SK-N-SH treated with all-trans-retinoic acid at 6 μM for 48 hours (cell line): ENCODE measurements around the gene GNG13.

Source experiments
- ATAC-seq: fragments of 200-7000 bp; cut with Tn5 transposase; 3 replicates; pipeline ENCODE4 v1.9.1; 2020; ENCODE audit warnings: mild to moderate bottlenecking, moderate library complexity
- ARNTL ChIP-seq: fragments of 450-650 bp; formaldehyde crosslinking; IDR thresholded peaks from 2 replicates; pipeline ENCODE4 v1.5.0; 2020; ENCODE audit warnings: low read depth, mild to moderate bottlenecking, moderate library complexity, borderline replicate concordance
- CREB5 ChIP-seq: fragments of 250-450 bp; sonication (Bioruptor Pico); IDR thresholded peaks from 2 replicates; pipeline ENCODE4 v1.5.1; 2020; ENCODE audit warnings: low read depth, mild to moderate bottlenecking, moderate library complexity
- CSDC2 ChIP-seq: fragments of 250-450 bp; sonication (Bioruptor Pico); IDR thresholded peaks from 2 replicates; pipeline ENCODE4 v1.5.0; 2020; ENCODE audit warnings: mild to moderate bottlenecking, moderate library complexity
- CSRNP3 ChIP-seq: fragments of 250-450 bp; sonication (Bioruptor Pico); IDR thresholded peaks from 2 replicates; pipeline ENCODE4 v1.5.1; 2021; ENCODE audit warnings: mild to moderate bottlenecking, moderate library complexity
- ESRRG ChIP-seq: fragments of 250-450 bp; sonication (Bioruptor Pico); IDR thresholded peaks from 2 replicates; pipeline ENCODE4 v1.6.1; 2021; ENCODE audit warnings: mild to moderate bottlenecking
- GLIS3 ChIP-seq: fragments of 250-450 bp; sonication (Bioruptor Pico); IDR thresholded peaks from 2 replicates; pipeline ENCODE4 v1.5.0; 2020; ENCODE audit warnings: mild to moderate bottlenecking, moderate library complexity
- ISL1 ChIP-seq: fragments of 250-450 bp; sonication (Bioruptor Pico); IDR thresholded peaks from 2 replicates; pipeline ENCODE4 v2.1.2; 2022; ENCODE audit warnings: mild to moderate bottlenecking, moderate library complexity
- OSR1 ChIP-seq: fragments of 250-450 bp; sonication (Bioruptor Pico); IDR thresholded peaks from 2 replicates; pipeline ENCODE4 v1.8.0; 2022; ENCODE audit warnings: moderate library complexity, mild to moderate bottlenecking, inconsistent platforms
- POU6F1 ChIP-seq: fragments of 250-450 bp; sonication (Bioruptor Pico); IDR thresholded peaks from 2 replicates; pipeline ENCODE4 v1.8.0; 2021; ENCODE audit warnings: low read depth, mild to moderate bottlenecking, moderate library complexity, borderline replicate concordance
- PPARA ChIP-seq: fragments of 250-450 bp; sonication (Bioruptor Pico); IDR thresholded peaks from 2 replicates; pipeline ENCODE4 v1.5.0; 2020; ENCODE audit warnings: mild to moderate bottlenecking, borderline replicate concordance
- RARB ChIP-seq: fragments of 250-450 bp; sonication (Bioruptor Pico); IDR thresholded peaks from 2 replicates; pipeline ENCODE4 v1.8.0; 2021; ENCODE audit warnings: mild to moderate bottlenecking, moderate library complexity
- SNAI2 ChIP-seq: fragments of 250-450 bp; sonication (Bioruptor Pico); IDR thresholded peaks from 2 replicates; pipeline ENCODE4 v1.5.0; 2020; ENCODE audit warnings: mild to moderate bottlenecking, moderate library complexity
- TCF4 ChIP-seq: fragments of 250-450 bp; sonication (Bioruptor Pico); IDR thresholded peaks from 2 replicates; pipeline ENCODE4 v1.8.0; 2021; ENCODE audit warnings: mild to moderate bottlenecking, moderate library complexity, borderline replicate concordance
- TOX ChIP-seq: fragments of 250-450 bp; sonication (Bioruptor Pico); IDR thresholded peaks from 2 replicates; pipeline ENCODE4 v1.8.0; 2021; ENCODE audit warnings: mild to moderate bottlenecking, moderate library complexity, borderline replicate concordance
- ZC3H10 ChIP-seq: fragments of 250-450 bp; sonication (Bioruptor Pico); IDR thresholded peaks from 2 replicates; pipeline ENCODE4 v1.5.1; 2021; ENCODE audit warnings: mild to moderate bottlenecking, moderate library complexity
- ZFP30 ChIP-seq: fragments of 450-650 bp; formaldehyde crosslinking; IDR thresholded peaks from 2 replicates; pipeline ENCODE4 v1.5.0; 2022; ENCODE audit warnings: mild to moderate bottlenecking, moderate library complexity
- ZNF70 ChIP-seq: fragments of 450-650 bp; formaldehyde crosslinking; IDR thresholded peaks from 2 replicates; pipeline ENCODE4 v1.5.0; 2020; ENCODE audit warnings: mild to moderate bottlenecking, moderate library complexity
- ZNF8 ChIP-seq: fragments of 450-650 bp; formaldehyde crosslinking; IDR thresholded peaks from 2 replicates; pipeline ENCODE4 v1.5.0; 2020; ENCODE audit warnings: mild to moderate bottlenecking, moderate library complexity
- TF ChIP-seq, protein P1 (sequence below): fragments of 250-450 bp; sonication (Bioruptor Pico); IDR thresholded peaks from 2 replicates; pipeline ENCODE4 v1.5.0; 2020; ENCODE audit warnings: mild to moderate bottlenecking, moderate library complexity
- TF ChIP-seq, protein P2 (sequence below): fragments of 250-450 bp; sonication (Bioruptor Pico); IDR thresholded peaks from 2 replicates; pipeline ENCODE4 v1.8.0; 2020; ENCODE audit warnings: mild to moderate bottlenecking, moderate library complexity, borderline replicate concordance

The GNG13 gene

GRCh38 chr16:804193-805048 lies 3.9 kb upstream of the GNG13 start:
- ATAC-seq: no peak
- TF ChIP-seq, protein P1, sequence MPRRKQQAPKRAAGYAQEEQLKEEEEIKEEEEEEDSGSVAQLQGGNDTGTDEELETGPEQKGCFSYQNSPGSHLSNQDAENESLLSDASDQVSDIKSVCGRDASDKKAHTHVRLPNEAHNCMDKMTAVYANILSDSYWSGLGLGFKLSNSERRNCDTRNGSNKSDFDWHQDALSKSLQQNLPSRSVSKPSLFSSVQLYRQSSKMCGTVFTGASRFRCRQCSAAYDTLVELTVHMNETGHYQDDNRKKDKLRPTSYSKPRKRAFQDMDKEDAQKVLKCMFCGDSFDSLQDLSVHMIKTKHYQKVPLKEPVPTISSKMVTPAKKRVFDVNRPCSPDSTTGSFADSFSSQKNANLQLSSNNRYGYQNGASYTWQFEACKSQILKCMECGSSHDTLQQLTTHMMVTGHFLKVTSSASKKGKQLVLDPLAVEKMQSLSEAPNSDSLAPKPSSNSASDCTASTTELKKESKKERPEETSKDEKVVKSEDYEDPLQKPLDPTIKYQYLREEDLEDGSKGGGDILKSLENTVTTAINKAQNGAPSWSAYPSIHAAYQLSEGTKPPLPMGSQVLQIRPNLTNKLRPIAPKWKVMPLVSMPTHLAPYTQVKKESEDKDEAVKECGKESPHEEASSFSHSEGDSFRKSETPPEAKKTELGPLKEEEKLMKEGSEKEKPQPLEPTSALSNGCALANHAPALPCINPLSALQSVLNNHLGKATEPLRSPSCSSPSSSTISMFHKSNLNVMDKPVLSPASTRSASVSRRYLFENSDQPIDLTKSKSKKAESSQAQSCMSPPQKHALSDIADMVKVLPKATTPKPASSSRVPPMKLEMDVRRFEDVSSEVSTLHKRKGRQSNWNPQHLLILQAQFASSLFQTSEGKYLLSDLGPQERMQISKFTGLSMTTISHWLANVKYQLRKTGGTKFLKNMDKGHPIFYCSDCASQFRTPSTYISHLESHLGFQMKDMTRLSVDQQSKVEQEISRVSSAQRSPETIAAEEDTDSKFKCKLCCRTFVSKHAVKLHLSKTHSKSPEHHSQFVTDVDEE (CRISPR knock-in tag): no peak
- no peak for TF ChIP-seq PPARA (CRISPR knock-in tag)
- TF ChIP-seq ZNF8 (CRISPR knock-in tag): no peak
- no peak for TF ChIP-seq ARNTL (CRISPR knock-in tag)
- no peak for TF ChIP-seq CSRNP3
- no peak for TF ChIP-seq SNAI2 (CRISPR knock-in tag)
- TF ChIP-seq ZFP30 (CRISPR knock-in tag): no peak
- no peak for TF ChIP-seq OSR1
- no peak for TF ChIP-seq POU6F1 (CRISPR knock-in tag)
- TF ChIP-seq, protein P2, sequence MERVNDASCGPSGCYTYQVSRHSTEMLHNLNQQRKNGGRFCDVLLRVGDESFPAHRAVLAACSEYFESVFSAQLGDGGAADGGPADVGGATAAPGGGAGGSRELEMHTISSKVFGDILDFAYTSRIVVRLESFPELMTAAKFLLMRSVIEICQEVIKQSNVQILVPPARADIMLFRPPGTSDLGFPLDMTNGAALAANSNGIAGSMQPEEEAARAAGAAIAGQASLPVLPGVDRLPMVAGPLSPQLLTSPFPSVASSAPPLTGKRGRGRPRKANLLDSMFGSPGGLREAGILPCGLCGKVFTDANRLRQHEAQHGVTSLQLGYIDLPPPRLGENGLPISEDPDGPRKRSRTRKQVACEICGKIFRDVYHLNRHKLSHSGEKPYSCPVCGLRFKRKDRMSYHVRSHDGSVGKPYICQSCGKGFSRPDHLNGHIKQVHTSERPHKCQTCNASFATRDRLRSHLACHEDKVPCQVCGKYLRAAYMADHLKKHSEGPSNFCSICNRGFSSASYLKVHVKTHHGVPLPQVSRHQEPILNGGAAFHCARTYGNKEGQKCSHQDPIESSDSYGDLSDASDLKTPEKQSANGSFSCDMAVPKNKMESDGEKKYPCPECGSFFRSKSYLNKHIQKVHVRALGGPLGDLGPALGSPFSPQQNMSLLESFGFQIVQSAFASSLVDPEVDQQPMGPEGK (CRISPR knock-in tag): no peak
- no peak for TF ChIP-seq TOX (CRISPR knock-in tag)

DNA sequence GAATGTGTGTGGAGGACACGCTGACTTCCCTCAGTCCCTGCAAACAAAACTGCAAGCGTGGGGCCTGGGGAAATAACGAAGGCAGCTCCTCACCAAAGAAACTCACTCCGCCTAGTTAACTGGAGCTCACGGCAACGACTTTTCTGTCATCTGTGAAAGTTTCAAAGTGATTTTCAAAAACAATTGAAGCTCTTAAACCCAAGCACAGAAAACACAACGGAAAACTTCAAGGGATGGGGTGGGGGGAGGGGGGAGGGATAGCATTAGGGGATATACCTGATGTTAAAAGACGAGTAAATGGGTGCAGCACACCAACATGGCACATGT lies 3.2 kb upstream of the GNG13 start:
- no peak for ATAC-seq
- TF ChIP-seq PPARA (CRISPR knock-in tag): no peak
- TF ChIP-seq CSDC2 (CRISPR knock-in tag): no peak
- no peak for TF ChIP-seq ZFP30 (CRISPR knock-in tag)
- no peak for TF ChIP-seq TCF4 (CRISPR knock-in tag)
- no peak for TF ChIP-seq GLIS3
- no peak for TF ChIP-seq ZNF8 (CRISPR knock-in tag)
- TF ChIP-seq RARB (CRISPR knock-in tag): no peak
- no peak for TF ChIP-seq ZC3H10 (CRISPR knock-in tag)
- no peak for TF ChIP-seq POU6F1 (CRISPR knock-in tag)
- no peak for TF ChIP-seq TOX (CRISPR knock-in tag)
- no peak for TF ChIP-seq ISL1 (CRISPR knock-in tag)
- TF ChIP-seq ZNF70 (CRISPR knock-in tag): no peak
- no peak for TF ChIP-seq ESRRG (CRISPR knock-in tag)
- TF ChIP-seq OSR1: no peak
- no peak for TF ChIP-seq ARNTL (CRISPR knock-in tag)
- no peak for TF ChIP-seq CREB5 (CRISPR knock-in tag)
- TF ChIP-seq, protein P2 (CRISPR knock-in tag): no peak
- TF ChIP-seq CSRNP3: no peak
